ENCODE results near the gene SPATA13. TPM values are rescaled to one million over a fixed set of nuclear protein-coding genes. Genes with fewer than 3 reads are reported as not detected.
"Not testable (repeated sequence)": the region's sequence is repeated elsewhere in the genome, so short reads cannot be mapped to it uniquely, and the experiment has no call there.

Gene SPATA13
- total RNA-seq, 1 donor from 2014 or later = 12.1 TPM

DNA sequence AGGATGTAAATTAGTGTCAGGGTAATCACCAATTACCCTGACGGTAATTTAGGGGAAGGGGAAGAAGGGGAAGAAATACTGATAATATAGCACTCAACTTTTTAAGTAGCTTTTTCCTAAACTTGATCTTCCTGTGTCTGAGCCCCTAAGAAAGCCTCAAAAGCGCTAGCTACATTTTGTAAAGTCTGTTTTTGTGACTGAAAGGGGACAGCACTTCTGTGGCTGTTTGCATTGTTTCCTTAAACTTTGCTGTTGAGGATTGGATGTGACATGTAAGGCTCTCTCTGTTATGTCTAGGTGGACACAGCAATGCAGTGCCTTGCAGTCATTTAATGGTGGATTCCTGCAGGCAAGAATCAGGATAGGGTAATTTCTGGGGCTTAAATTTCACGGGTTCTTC is 42.8 kb downstream of the SPATA13 start:
- no peak for DNase-seq (ENCODE audit: low read depth)
- H3K4me3 ChIP-seq (ENCODE audit: low read depth, low read length) = no peak overlapping the region
- TF ChIP-seq, protein P1, sequence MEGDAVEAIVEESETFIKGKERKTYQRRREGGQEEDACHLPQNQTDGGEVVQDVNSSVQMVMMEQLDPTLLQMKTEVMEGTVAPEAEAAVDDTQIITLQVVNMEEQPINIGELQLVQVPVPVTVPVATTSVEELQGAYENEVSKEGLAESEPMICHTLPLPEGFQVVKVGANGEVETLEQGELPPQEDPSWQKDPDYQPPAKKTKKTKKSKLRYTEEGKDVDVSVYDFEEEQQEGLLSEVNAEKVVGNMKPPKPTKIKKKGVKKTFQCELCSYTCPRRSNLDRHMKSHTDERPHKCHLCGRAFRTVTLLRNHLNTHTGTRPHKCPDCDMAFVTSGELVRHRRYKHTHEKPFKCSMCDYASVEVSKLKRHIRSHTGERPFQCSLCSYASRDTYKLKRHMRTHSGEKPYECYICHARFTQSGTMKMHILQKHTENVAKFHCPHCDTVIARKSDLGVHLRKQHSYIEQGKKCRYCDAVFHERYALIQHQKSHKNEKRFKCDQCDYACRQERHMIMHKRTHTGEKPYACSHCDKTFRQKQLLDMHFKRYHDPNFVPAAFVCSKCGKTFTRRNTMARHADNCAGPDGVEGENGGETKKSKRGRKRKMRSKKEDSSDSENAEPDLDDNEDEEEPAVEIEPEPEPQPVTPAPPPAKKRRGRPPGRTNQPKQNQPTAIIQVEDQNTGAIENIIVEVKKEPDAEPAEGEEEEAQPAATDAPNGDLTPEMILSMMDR (conservative IDR thresholded peaks at IDR 0.05; ENCODE audit: low read depth, low read length) = no peak

GRCh38 chr13:24203811-24204210 is 43.3 kb downstream of the SPATA13 start:
- H3K4me3 ChIP-seq (ENCODE audit: low read depth, low read length) = no peak overlapping the region
- DNase-seq (ENCODE audit: low read depth) = no peak
- TF ChIP-seq, protein P1 (conservative IDR thresholded peaks at IDR 0.05; ENCODE audit: low read depth, low read length) = no peak

DNA sequence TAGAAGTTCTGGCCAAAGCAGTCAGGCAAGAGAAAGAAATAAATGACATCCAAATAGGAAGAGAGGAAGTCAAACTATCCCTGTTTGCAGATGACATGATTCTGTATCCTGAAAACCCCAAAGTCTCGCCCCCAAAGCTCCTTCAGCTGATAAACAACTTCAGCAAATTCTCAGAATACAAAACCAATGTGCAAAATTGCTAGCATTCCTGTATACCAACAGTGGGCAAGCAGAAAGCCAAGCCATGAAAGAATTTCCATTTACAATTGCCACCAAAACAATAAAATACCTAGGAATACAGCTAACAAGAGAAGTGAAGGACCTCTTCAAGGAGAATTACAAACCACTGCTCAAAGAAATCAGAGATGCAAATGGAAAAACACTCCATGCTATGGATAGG is 44.6 kb downstream of the SPATA13 start:
- H3K4me3 ChIP-seq (ENCODE audit: low read depth, low read length); DNase-seq (ENCODE audit: low read depth): not testable (repeated sequence)

DNA sequence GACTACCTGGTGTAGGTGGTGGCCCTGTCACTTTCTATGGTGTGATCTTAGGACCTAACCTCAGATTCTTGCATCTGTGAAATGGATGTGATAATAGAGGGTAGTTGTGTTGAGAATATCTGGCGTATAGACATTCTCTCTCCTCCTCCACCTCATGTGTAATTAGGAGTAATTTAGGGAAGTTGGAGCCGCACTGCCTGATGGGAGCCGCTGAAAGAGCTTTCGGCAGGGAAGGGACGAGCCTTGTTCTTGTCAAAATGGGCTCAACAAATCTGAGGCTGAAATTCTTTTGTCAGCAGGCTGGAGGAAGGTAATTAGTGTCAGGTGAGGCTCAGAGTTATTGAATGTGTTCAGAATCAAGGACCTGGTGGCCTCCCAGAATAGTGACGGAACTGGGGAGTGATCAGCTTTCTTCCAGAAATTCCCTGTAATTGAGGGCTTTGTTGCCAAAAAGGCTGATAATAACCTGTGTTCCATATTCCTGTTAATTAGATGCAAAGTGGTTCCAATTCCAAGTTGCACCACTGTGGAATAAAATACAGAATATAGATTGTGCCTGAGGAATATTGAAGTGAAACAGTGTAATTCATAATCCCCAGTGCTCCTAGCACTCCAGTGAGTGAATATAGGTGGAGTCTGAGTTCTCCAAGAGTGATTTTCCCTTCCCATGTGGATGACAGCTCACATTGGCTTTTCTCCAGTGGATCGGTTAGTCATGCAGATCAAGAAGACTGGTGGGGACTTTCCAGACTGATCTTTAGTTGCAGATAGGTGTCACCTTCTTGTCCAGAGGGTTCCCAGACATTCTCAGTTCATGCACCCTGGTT is 47.5 kb downstream of the SPATA13 start:
- TF ChIP-seq, protein P1 (conservative IDR thresholded peaks at IDR 0.05; ENCODE audit: low read depth, low read length) = no peak
- no peak overlapping the region for H3K4me3 ChIP-seq (ENCODE audit: low read depth, low read length)
- DNase-seq (ENCODE audit: low read depth) = peak; percentile 93

DNA sequence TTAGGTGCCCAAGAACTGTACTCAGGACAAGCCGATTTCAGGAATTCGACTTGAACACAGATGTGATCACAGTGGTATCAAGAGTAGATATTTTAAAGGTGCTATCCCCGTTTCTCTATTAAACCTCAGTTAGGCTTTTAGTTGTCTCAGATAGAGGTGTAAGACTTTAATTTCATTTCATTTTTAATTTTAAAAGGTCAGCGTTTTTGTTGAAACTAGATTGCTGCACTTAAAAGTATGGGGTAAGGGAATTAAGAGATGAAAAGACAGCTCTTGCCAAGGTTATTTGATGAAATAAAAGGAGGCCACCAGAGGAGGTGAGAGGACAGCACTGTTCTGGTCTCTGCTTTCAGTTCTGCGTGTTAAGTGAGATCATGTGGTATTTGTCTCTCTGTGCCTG is 48.6 kb downstream of the SPATA13 start:
- TF ChIP-seq, protein P1 (conservative IDR thresholded peaks at IDR 0.05; ENCODE audit: low read depth, low read length) = no peak

GRCh38 chr13:24212254-24212653 is 51.7 kb downstream of the SPATA13 start:
- TF ChIP-seq, protein P1 (conservative IDR thresholded peaks at IDR 0.05; ENCODE audit: low read depth, low read length) = no peak
- H3K4me3 ChIP-seq (ENCODE audit: low read depth, low read length) = no peak overlapping the region
- no peak for DNase-seq (ENCODE audit: low read depth)

More for the DNA sequence above, 48.6 kb downstream of the SPATA13 start:
- no peak for DNase-seq (ENCODE audit: low read depth)
- H3K4me3 ChIP-seq (ENCODE audit: low read depth, low read length) = no peak overlapping the region

GRCh38 chr13:24212674-24213073 is 52.2 kb downstream of the SPATA13 start:
- DNase-seq (ENCODE audit: low read depth) = no peak
- TF ChIP-seq, protein P1 (conservative IDR thresholded peaks at IDR 0.05; ENCODE audit: low read depth, low read length) = no peak
- H3K4me3 ChIP-seq (ENCODE audit: low read depth, low read length) = no peak overlapping the region

All from epithelial cell of proximal tubule (primary cell).